ENCODE results near the gene SLC4A8.
"Not testable (repeated sequence)": the region's sequence is repeated elsewhere in the genome, so short reads cannot be mapped to it uniquely, and the experiment has no call there.

Gene SLC4A8

DNA sequence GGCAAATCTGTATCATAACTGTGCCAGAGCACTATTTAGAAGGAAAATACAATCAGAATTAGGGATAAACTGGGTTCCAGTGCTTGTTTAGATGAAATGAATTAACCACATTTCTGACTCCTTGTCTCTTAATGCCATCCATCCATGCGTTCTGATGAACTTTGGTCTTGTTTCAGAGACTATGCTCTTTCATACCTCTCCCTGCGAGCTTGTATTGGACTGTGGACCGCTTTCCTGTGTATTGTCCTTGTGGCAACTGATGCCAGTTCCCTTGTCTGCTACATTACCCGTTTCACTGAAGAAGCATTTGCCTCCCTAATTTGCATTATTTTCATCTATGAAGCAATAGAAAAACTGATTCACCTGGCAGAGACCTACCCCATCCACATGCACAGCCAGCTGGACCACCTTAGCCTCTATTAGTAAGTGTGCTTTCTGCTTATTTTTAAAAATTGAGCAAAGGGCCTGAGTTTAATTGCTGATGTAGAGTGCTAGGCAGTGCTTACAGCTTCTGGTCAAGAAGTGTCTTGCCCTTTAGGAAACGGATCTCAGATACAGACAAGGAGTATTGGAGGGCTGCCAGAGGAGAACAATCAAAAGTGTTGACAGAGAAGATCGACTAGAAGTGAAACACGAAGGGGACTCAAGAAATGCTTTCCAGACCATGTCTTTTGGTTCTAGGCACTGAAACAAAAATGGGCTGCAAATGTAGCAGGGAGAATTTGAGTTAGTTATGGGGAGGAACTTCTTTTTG, 46.7 kb downstream of the SLC4A8 start:
- DNase-seq: peak in 2 of 58 donors; percentile 5 to 23

DNA sequence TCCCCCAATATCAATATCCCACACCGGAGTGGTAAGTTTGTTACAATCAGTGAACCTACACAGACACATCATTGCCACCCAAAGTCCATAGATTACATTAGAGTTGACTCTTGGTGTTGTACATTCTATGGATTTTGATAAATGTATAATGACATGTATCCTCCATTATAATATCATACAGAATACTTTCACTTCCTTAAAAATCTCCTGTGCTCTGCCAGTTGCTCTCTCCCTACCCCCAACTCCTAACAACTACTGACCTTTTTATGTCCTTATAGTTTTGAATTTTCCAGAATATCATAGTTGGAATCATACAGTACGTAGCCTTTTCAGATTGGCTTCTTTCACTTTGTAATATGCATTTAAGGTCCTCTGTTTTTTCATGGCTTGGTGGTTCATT, 48.4 kb downstream of the SLC4A8 start:
- no peak for DNase-seq

DNA sequence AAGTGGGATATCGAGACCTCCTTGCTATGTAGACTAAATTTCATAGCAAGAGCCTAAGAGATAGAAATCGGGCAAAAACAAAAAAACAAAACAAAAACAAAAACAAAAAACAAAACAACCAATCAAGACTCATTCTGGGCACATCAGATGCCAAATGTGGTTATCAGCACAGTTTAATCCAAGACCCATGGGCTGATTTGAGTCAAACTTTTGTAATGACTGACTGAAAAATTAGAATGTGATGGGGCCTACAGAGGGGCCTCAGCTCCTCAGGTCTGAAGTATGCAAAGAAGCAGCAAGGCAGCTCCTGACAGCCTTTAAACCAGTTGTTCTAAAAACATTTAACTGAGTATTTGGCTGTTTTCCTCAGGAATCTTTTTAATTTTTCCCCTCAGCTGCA, 49.3 kb downstream of the SLC4A8 start:
- no peak for DNase-seq

DNA sequence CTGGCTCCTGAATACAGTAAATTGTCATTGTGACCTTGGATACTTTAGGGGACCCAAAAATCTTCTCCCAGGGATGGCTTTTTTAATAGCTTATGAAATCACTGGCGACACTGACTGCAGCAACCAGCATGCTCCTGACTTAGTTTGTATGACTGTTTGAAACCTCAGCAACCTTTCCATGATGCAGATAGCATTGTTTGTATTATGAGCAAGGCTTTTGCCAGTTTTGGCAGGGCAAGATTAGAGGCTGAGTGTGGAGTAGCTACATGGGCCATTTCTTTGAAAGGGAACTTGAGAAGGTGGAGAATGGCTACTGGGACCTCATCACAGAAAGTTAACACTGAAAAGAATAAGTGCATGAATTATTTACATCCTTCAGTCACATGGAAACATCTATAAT, 50.9 kb downstream of the SLC4A8 start:
- DNase-seq: no peak

DNA sequence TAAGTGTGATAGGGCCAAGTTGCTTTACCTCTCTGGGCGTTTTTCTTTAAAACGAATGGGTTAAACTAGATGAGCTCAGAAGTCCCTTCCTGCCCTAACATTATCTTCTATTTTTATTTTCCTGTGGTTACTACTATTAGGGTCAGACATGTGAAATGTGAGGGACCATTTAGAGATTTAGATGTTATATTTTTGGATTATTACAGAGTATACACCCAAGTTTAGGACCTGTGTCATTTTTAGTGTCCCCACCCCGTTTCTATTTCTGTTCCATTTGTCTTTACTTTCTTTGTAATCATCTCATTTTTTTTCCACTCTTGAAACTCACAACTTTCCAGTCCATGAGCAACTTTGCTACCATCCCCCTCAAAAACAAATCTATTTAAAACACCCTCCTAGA, 56.3 kb downstream of the SLC4A8 start:
- DNase-seq: no peak

DNA sequence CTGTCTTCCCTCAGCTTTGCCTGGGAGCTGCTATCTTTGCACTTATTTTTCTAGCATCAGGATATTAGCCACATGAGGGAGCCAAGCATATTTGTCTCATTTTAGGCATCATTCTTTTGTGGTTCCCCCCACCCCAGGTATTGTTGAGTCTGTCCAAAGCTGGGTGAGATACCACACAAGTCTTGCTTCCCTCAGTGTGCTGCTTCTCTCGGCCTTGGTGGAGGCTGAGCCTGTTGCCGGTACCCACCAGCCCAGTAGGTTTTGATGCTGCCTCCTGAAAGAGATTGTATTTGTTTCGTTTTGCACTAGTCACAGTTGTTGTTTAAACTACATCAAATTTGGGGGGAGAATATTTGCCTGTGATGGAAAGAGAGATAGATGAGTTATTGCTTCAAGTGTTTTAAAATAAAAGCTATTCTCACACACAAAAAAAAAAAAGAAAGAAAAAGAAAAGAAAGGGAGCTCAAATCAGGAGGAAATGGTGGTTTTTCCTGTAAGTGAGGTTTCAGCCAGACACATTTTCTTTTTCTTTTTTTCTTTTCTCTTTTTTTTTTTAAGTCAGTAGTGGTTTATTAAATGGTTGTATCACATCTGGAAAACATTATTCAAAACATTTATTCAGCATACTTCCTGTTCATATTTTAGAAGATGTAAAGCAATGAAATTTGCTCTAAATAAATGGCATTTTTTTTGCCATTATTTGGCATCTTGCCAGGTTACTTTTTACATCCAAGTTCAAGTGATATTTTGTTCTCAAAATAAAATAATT, 58.5 kb downstream of the SLC4A8 start:
- DNase-seq: no peak

DNA sequence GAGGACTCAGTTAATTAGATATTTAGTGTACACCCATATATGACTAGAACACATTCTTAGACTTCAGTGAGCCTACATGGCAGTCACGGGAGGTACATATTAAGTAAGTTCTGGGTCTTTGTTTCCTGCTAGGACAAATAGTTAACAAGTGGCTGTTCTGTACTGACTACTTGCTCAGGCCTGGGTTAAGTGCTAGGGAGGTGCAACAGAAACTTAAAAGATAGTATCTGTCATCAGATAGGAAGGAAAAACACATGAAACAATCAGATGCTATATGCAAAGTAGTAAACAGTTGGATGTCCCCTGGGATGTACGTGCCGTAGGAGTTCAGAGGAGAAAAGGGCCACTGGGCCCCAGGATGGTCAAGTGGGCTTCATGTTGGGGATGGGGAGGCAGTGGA, 59.5 kb downstream of the SLC4A8 start:
- no peak for DNase-seq

DNA sequence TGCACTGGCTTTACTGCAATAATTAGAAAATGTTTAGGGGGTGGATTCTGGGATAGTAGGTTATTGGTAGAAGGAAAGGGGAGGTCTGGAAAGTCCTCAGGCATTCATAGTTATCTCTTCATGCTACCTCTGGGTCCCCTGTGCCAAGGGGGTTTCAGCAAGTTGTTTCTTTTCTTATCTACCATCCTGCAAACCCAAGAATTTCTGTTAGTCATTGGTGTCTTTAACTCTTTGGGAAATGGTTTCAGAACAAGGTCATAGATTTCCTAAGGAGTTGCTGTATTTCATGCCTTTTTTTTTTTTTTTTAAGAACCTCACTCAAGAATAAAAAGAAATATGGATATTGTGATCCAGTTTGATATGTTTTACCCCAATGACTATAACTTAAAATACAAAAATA, 63.6 kb downstream of the SLC4A8 start:
- no peak for DNase-seq

DNA sequence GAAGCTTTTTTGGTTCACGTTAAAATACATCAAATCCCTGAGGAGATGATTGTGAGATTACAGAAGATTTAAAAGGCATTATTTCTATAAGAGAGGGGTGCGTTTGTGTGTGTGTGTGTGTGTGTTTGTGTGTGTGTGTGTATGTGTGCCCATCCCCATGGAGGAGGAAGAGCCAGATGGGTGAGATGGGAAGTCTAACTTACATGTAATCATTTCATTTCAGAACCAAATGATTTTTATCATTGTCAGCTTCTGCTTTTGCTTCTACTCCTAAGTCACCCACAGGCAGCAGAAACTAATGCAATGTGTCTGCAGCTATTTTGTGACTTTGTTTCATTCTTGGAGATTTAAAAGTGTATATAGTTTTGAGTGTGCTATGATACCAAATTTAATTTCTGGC, 68.7 kb downstream of the SLC4A8 start:
- no peak for DNase-seq

DNA sequence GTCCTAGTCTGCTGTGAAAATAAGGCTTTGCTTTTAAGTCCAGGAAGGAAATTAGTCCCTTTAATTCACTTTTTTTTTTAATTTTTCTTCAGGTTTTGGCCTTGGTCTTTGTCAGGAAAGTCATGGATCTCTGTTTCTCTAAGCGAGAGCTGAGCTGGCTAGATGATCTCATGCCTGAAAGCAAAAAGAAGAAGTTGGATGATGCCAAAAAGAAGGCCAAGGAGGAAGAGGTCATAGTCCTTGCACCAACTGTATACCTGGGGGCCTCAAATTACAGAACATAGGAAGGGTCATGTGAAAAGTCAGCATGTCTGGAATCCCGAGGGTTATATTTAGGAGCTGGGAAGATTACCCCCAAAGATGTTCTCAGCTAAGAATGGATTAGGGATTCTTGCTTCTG, 72.3 kb downstream of the SLC4A8 start:
- no peak for DNase-seq

DNA sequence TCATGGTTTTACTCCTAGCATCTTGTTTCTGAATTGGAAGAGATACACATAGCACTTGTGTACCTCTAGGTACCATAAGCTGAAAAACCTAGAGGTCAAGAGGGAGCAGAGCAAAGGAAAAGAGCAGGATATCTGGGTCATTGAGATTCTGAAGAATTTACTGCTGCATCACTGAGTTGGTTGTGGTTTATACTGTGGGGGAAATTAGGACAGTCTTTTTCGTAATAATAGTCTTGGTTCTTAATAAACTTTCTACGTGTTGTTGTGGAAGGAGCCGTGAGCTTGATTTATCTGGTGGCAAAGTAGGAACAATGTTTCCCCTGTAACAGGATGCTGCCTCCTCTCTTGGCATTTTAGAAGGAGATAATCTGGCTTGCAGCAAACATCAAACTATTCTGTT, 80.2 kb downstream of the SLC4A8 start:
- DNase-seq: no peak

DNA sequence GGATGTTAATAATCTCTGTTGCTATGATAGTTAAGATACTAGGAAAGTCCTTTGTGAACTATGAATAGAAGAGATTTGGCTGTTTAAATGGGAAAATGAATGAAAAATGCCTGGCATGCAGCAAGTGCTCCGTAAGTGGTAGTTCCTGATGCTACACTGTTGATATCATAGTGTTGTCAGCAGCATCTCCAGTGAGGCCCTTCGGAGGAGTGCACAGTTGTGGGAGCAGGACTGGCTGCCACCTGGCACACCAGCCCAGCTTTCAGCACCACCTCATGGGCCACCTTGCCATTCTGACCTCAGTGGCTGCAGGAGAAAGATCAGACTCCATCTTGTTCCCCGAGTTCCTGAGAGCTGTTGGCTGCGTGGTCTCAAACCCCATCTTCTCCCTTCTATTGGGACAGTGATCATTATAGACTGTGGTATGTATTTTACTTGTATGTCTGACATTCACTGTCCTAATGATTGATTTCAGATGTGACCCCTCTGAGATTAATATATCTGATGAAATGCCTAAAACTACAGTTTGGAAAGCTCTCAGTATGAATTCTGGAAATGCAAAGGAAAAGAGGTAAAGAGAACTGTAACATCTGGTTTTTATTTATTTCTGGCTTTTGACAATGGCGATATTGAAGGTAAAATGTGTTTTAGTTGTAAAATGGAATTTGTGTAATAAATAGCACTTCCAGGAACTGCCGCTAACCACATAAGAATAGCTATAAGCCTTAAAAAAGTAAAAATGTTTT, 80.9 kb downstream of the SLC4A8 start:
- peak in 1 of 58 donors; percentile 13 for DNase-seq

DNA sequence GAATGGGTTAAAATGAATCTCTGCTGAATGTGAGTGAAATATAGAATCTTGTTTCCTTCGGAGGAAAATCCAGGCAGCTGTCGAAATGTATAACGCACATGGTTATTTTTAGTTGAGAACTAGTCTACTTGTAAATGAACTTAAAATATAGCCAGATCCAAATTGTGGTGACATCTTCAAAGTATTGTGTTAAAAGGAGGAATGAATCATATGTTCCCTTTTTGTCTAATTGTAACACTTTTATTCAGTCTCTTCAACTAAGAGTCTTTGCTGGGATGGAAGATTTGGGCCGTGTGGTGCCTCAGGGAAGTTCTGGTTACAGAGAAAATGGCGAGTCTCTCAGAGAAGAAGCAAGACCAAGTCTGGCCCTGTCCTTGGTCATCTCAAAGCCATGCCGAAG, 82.5 kb downstream of the SLC4A8 start:
- DNase-seq: peak in 6 of 58 donors; percentile 4 to 37 (median 24)

DNA sequence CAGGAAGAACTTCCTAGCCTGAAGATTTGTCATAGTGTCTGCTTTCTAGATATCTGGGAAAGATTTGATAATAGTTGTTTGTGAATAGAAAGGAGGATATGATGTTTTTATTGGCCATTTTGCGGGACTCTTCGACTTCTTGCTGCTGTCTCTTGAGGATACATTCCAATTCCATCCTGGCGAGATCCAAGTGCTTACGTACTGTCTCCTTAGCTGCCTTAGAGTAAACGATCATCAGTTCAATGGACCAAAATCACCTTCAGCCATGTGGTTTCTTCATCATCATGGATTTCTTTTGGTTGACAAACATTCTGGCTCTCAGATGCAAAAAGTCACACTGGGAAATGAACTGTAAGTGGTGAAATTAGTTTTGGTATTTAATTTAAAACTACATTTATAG, 83.7 kb downstream of the SLC4A8 start:
- DNase-seq: no peak

DNA sequence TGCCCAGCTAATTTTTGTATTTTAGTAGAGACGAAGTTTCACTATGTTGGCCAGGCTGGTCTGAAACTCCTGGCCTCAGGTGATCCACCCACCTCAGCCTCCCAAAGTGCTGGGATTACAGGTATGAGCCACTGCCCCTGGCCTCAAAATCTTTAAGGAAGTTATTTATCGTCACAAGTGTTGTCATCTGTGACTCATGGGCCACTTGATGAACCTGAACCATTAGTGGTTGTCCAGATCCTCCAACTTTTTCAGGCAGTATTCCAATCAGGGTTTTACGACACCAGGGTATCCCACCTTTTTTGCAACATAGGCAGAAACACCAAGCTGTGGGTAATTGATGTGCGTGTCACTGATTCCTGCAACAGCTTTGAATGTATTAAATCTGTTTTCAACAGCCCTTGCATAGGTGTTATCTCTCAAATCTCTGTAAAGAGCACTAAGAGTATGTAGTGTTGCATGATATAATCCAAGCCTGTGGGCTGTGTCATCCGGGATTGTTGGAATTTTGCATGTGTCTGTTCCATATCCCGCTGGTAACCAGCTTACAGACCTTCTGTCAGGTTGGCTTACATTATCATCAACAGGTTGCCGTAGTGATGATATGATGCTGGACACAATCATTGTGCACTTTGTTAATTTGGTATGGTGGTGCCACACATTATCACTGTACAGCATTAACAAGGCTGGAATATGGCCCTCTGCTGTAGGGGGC, 87.1 kb downstream of the SLC4A8 start:
- DNase-seq: no peak

DNA sequence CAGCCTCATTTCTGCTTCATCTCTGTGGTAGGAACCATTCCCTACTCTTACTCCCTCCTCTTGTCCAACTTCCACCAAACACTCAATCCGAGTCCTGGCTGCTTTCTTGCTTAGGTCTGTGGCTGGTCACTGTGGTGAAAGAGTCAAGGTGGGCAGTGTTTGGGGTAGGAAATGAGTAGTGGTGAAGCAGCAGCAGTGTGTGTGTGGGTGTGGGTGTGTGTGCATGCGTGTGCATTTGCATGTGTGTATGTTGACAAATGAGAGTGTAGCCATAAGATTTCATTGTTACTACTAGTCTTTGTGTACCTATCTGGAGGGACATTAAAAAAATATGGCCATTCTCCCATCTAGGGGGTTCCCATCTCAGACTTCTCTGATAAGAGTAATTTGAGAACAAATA, 87.8 kb downstream of the SLC4A8 start:
- no peak for DNase-seq

DNA sequence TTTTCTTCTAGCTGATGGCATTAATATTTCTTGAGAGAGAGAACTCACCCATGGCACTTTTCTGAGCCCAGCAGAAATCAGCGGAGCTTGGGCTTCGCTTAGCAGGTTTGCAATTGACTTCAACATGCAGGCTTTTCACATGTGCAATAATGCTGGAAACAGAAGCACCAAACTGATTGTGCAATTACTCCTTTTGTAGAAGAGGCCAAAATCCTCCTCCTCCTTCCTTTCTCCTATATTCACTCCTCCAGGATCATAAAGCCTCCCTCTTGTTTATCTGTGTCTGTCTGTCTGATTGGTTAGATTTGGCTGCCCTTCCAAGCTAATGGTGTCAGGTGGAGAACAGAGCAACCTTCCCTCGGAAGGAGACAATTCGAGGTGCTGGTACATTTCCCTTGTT, 90.4 kb downstream of the SLC4A8 start:
- not testable (repeated sequence) for DNase-seq

DNA sequence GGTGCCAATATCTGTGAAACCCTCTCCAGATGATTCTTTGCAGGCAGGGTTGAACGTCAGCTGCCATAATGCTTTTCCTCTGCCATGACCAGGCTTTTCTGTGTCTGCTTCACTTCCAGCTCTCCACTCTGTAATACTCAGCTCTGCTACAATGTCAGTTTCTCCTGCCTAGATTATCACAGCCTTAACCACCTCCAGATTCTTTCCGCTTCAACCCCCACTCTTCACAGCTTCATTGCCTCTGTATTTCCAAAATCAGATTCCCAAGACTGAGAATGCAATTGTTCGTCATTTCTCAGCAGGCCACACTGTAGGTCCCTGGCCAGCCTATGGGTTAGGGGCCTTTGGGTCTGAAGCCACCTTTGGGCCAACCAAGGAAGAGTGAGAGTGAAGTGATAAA, 92.7 kb downstream of the SLC4A8 start:
- no peak for DNase-seq

DNA sequence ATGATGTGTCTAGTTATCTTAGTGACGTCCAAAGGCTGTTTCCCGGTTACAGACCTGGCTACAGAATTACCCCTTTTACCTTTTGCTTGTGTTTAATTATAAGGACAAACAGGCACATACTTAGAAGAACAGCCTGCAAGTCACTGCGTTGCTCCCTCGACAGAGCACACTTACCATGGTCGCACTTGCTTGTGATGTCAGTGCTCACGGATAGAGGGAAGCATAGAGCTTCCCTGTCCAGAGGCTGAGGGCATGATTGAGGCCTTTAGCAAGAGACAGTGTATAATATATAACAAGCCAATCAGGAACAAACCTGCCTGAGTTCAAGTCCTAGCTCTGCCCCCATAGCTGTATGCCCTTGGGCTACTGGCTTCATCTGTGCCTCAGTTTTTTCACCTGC, 93.2 kb downstream of the SLC4A8 start:
- DNase-seq: no peak

DNA sequence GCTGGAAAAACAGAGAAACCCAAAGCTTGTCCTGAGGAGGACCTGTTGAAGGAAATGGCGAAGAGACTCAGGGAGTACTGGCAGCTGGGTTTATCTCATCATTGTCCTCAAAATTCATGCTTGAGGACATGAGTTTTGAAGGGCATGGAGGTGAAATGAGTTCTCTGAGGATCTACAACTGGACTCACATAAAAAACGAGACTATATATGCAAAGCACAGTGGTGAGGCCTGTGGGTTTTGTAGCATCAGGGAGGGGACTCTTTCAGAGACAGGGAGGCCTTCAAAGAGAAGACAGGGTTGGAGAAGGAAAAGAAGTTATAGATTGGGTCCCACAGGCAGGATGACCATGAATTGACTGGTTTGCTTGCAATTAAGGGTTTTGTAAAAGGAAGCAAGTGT, 95.1 kb downstream of the SLC4A8 start:
- DNase-seq: no peak

DNA sequence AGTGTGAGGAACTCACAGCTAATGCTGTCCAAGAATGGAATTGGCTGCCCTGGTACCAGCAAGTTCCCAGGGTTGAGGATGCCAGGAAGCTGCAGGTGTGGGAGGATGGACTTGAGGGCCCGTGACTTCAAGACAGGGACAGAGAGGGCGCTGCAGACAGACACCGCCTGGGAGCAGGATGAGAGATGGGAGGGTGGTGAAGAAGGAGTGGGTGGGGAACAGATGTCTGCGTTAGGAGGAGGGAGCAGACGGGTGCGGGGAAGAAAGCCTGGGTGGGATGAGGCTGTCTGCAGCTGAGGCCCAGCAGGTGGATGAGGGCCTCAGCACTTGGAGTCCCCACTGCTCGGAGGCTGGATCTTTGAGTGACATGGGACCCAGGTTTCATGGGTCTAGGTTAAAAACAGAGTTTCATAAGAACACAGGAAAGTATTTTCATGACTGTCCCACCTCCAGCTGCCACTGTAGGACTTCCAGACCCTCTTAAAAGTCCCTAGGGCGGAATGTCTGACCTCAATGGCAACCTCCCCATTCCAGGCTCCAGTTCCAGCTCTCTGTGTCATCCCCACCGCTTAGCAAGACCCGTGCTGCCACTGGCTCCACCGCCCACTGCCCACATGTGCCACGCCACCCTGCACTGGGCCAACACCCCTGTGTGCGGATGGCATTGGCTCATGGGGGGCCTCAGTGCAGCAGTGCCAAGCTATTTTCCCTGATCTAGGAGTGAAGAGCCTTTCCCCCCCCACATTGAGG, 96.1 kb downstream of the SLC4A8 start:
- DNase-seq: peak in 35 of 58 donors; percentile 4 to 68 (median 34)
